ENCODE data around the gene RNASEH1. TPM values are rescaled to one million over a fixed set of nuclear protein-coding genes. Genes with fewer than 3 reads are reported as not detected.

RNASEH1 gene
- total and polyA plus RNA-seq, 2 of the 8 experiments (the other 6 are each of a cell fraction or from before 2014, with no cell fraction given), result 11.7 to 42.7 TPM

GRCh38 chr2:3584076-3584475 lies 25.9 kb upstream of the RNASEH1 start:
- H2BK20ac ChIP-seq (ENCODE audit: low read length), result no peak overlapping the region
- peaks cover 23 to 56% (median 41%) of the 10 kb centered on the region in 4 experiments for H3K36me3 ChIP-seq (ENCODE audit: control insufficient read depth in 2 of 4, insufficient read depth in 4 of 4, low read length in 3 of 4)
- H3K79me1 ChIP-seq (ENCODE audit: low read depth, low read length), result peaks cover 2% of the 10 kb centered on the region; the same call in 1 of the 2 replicates
- CTCF ChIA-PET (ENCODE audit: partially characterized antibody), result interaction anchor here (0.8 to 1.9 kb wide), 5 partner anchors 10 to 144 kb away, joined by 3 to 5 read pairs (median 4); partner anchors contain the start of gene COLEC11
- H2BK12ac ChIP-seq (ENCODE audit: low read depth, low read length), result no peak overlapping the region
- H3K4ac ChIP-seq (replicated peaks; ENCODE audit: insufficient read length, low read depth, low read length), result no peak overlapping the region
- H3K56ac ChIP-seq (replicated peaks; ENCODE audit: insufficient read length, low read depth, low read length), result no peak overlapping the region
- no peak overlapping the region for H4K91ac ChIP-seq (replicated peaks; ENCODE audit: insufficient read length, low read length)
- no peak overlapping the region for H3K4me3 ChIP-seq (ENCODE audit: extremely low read depth in 1 of 4, insufficient read depth in 2 of 4, low read depth in 3 of 4, low read length in 4 of 4)
- H3K4me1 ChIP-seq (replicated peaks in 1 of 4; ENCODE audit: control insufficient read depth in 3 of 4, insufficient read depth in 4 of 4, low read length in 3 of 4), result no peaks in the 10 kb centered on the region
- H2BK5ac ChIP-seq (ENCODE audit: low read depth, low read length), result no peak overlapping the region
- H4K20me1 ChIP-seq (replicated peaks in 1 of 2; ENCODE audit: control insufficient read depth in 1 of 2, insufficient read depth in 2 of 2, low read length in 2 of 2), result peaks cover 16 to 19% of the 10 kb centered on the region in 2 experiments
- no peaks in the 10 kb centered on the region for H3K27me3 ChIP-seq (replicated peaks in 1 of 4; ENCODE audit: control insufficient read depth in 3 of 4, extremely low read depth in 1 of 4, insufficient read depth in 3 of 4, low read length in 3 of 4)
- H2AK5ac ChIP-seq (ENCODE audit: low read depth, low read length), result no peak overlapping the region
- no peaks in the 10 kb centered on the region for H3K9me3 ChIP-seq (ENCODE audit: insufficient read depth in 2 of 2, low read depth in 1 of 2, low read length in 1 of 2)
- peaks cover 0 to 24% of the 10 kb centered on the region in 2 experiments; a peak in 2 of 4 replicates for H3K79me2 ChIP-seq (ENCODE audit: control insufficient read depth in 1 of 2, insufficient read depth in 2 of 2, low read length in 2 of 2)
- no peak overlapping the region for H4K5ac ChIP-seq (ENCODE audit: insufficient read length, low read depth, low read length)
- no peak overlapping the region for H3K14ac ChIP-seq (ENCODE audit: insufficient read length)
- H2BK15ac ChIP-seq (ENCODE audit: low read length), result no peak overlapping the region
- H3K23me2 ChIP-seq (ENCODE audit: low read depth, low read length), result no peaks in the 10 kb centered on the region
- H3K23ac ChIP-seq (ENCODE audit: insufficient read length), result no peak overlapping the region
- no peak overlapping the region for H2AFZ ChIP-seq (ENCODE audit: low read length)
- no peak overlapping the region for H2BK120ac ChIP-seq (replicated peaks; ENCODE audit: low read depth, low read length)
- POLR2A ChIA-PET (ENCODE audit: partially characterized antibody), result interaction anchor here (0.7 to 17.0 kb wide), 8 partner anchors 6 to 45 kb away, joined by 3 to 373 read pairs (median 5); partner anchors contain the start of genes COLEC11 and RNASEH1
- H3K9ac ChIP-seq (replicated peaks in 1 of 4; ENCODE audit: extremely low read depth in 1 of 4, low read depth in 3 of 4, low read length in 3 of 4), result no peak overlapping the region
- FAIRE-seq, result no peak
- H3K18ac ChIP-seq (ENCODE audit: extremely low read depth, low read length), result no peak overlapping the region
- no peak for DNase-seq (ENCODE audit: low read depth in 1 of 2, low spot score in 2 of 2)
- WGBS, 2 experiments (ENCODE audit: extremely low coverage in 1 of 2, insufficient coverage in 1 of 2, insufficient read length in 1 of 2, insufficient replicate concordance in 2 of 2, low coverage in 1 of 2, low lambda C conversion rate in 2 of 2, missing lambda C conversion rate in 1 of 2), result 86% methylated on average over 6 of the region's 6 CpGs; no CpG with 5 or more reads in 1 of the 2 experiments
- H3K4me2 ChIP-seq (ENCODE audit: insufficient read depth in 1 of 2, low read depth in 2 of 2, low read length in 2 of 2), result no peak overlapping the region
- no peak overlapping the region for H4K8ac ChIP-seq (ENCODE audit: extremely low read depth, insufficient read depth, low read length)
- H3K27ac ChIP-seq (ENCODE audit: low read depth, low read length), result no peak overlapping the region
- TF ChIP-seq SAP30 (IDR thresholded peaks at IDR 0.05; ENCODE audit: insufficient read depth, insufficient replicate concordance, low read length) (no peak), TAF1 (IDR thresholded peaks at IDR 0.05; ENCODE audit: low read depth, low read length) (no peak), SIRT6 (IDR thresholded peaks at IDR 0.05; ENCODE audit: low read length) (no peak), RFX5 (IDR thresholded peaks at IDR 0.05; ENCODE audit: borderline replicate concordance, low read depth, low read length) (no peak)

All from H1 (cell line).